RPMI8226 (cell line): Measurements from ENCODE around the gene MTRFR.
A peak's percentile ranks its signal among the peaks of the same experiment; 100 is the strongest.
"Not testable (repeated sequence)": the region's sequence is repeated elsewhere in the genome, so short reads cannot be mapped to it uniquely, and the experiment has no call there.

Source experiments
- DNase-seq: peaks from one replicate; pipeline ENCODE4 v3.0.0-alpha.2; 2015

MTRFR gene

DNA sequence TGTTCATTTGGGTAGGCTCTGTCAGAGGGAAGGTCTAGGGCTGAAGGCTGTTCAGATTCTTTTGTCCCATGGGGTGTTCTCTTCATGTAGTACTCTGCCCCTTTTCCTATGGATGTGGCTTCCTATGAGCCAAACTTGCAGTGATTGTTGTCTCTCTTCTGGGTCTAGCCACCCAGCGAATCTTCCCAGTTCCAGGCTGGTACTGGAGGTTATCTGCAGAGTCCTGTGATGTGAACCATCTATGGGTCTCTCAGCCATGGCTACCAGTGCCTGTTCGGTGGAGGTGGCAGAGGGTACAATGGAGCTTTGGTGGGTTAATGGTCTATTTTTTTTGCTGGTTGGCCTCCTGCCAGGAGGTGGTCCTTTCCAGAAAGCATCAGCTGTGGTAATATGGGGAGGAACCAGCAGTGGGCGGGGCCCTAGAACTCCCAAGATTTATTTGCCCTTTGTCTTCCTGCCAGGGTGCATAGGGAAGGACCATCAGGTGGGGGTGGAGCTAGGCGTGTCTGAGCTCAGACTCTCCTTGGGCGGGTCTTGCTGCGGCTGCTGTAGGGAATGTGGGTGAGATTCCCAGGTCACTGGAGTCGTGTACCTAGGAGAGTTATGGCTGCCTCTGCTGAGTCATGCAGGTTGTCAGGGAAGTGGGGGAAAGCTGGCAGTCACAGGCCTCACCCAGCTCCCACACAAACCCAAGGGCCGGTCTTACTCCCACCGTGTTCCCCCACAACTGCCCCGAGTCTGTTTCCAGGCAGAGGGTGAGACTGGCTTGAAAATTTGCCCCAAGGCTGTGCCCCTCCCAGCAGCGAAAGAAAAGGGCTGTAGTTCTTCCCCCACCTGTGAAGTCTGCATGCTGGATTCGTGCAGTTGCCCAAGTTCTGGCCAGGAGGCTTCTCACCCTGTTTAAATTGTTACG, 17.5 kb downstream of the MTRFR start:
- DNase-seq = no peak

GRCh38 chr12:123251403-123252076, 18.3 kb downstream of the MTRFR start:
- no peak for DNase-seq

- DNase-seq = not testable (repeated sequence)
Observed at GRCh38 chr12:123252365-123252764, 19.1 kb downstream of the MTRFR start.

DNA sequence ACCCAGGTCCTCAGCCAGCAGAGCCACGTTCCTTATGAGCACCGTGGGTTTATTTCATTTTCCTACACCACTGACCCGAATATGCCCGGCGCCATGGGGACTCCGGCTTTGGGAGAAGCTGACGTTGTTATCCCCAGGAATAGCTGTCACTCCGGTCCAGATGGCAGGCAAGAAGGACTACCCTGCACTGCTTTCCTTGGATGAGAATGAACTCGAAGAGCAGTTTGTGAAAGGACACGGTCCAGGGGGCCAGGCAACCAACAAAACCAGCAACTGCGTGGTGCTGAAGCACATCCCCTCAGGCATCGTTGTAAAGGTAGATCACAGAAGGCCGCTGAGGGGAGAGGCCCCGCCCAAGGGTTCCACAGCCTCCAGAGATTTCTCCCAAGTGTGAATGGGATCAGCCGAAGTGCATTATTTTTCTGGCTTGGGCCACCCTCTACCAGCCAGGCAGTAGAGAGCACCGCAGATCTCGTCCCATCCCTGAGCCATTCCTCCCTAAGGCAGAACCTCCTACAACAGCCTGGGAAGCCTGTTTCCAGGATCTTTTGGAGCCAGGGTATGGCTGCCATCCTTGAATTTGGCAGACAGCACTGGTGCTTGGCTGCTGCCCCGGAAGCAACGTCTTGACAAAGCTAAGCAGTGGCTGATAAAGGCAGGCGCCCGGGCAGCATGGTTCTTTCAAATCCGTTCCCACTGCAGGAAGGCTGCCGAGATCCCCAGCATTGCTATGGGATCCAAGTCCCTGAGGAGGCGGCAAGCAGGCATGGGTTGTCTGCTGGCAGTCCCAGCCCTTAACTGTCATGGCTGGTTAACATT, 20.6 kb downstream of the MTRFR start:
- DNase-seq = no peak

GRCh38 chr12:123254853-123255446, 21.7 kb downstream of the MTRFR start:
- DNase-seq = no peak

GRCh38 chr12:123258593-123258992, 25.4 kb downstream of the MTRFR start:
- no peak for DNase-seq

- no peak for DNase-seq
Observed at GRCh38 chr12:123260081-123260480, 26.8 kb downstream of the MTRFR start.

DNA sequence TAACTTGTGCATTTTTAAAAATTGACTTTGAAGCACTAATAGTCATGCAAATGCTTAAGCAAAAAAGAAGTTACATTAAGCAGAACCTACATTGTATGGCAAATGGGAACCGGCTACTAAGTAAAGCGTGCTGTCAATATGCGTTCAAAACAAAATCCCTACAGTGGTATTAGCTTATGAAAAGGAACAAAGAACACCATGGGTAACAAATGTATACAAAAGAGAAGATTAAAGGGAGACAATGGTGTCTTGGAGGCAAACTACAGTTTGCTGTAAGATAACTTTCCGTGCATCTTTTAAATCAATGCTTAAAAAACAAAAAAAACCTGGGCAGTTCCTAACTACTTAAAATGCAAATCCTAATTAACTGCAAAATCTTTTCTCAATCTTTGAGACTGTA, 28.0 kb downstream of the MTRFR start:
- no peak for DNase-seq

- DNase-seq = no peak
Observed at GRCh38 chr12:123263196-123263817, 30.1 kb downstream of the MTRFR start.

DNA sequence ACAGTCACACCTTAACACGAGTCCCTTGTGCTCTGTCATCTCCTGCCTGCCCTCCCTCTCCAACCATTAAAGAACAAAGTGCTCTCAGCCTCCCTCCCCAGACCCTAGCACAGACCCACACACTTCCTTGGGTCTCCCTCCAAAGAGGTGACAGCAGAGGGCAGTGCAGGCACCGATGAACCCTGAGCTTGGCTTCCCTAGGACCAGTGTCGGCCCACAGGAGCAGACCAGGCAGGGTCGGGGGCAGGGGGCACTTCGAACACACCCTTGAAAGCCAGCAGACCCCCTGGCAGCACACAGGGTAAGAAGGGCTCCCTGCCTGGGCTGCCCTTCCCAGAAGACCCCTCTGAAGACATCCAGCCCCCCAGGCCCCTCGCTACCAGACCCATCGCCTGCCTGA, 31.4 kb downstream of the MTRFR start:
- DNase-seq = no peak

GRCh38 chr12:123265851-123266678, 32.8 kb downstream of the MTRFR start:
- no peak for DNase-seq

DNA sequence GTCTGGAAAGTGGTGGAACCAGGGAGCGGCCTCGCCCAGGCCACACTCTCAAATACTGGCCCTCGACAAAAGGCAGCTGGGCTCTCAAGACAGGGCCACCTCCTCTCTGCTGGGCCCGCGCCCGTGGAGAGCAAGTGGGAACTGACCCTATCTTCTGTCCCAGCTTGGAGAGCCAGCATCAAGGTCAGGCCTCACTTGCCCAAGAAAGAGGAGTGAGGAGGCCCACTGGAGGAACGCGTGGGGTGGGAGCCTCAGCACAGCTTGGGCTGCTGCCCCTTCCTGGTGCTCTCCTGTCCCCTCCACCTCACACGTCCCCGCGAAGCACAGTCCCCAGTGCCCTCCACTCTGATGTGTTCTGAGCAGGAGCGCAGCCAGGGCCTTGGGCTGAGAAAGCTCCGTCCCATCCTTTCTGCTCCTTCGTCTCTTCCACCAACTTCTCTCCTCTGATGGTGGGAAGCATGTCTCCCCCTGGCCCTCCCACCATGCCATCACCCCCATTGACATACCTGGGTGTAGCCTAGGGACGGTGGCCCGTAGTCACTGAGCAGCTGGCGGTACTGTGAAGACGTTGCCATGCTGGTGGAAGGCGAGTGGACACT, 33.5 kb downstream of the MTRFR start:
- DNase-seq = no peak

DNA sequence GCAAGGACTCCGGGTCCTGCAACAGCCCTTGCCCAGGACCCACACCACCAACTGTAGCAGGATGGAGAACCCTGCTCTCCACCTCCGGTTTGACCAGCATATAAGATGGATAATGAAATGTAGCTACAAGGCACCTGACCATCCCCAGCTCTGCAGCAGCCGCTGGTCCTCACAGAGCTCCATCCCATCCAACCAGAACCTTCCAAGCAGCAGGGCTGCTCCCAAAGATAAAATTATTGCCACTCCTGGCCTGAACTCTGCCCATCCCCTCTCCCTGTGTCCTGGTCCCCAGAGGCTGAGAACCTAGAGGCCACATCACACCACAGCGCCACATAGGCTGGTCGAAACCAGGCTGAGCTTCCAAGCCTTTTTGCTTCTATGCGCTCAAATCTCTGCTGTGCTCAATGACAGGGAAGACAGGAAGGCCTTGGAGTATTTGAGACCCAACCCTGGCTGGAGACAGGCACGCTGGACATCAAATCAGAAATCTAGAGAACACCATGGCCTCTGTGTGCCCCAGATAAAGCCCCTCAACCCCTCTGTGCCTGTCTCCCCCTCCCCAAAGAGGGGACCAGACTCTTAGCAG, 34.2 kb downstream of the MTRFR start:
- DNase-seq = no peak

- no peak for DNase-seq
Observed at GRCh38 chr12:123267991-123268843, 35.0 kb downstream of the MTRFR start.

DNA sequence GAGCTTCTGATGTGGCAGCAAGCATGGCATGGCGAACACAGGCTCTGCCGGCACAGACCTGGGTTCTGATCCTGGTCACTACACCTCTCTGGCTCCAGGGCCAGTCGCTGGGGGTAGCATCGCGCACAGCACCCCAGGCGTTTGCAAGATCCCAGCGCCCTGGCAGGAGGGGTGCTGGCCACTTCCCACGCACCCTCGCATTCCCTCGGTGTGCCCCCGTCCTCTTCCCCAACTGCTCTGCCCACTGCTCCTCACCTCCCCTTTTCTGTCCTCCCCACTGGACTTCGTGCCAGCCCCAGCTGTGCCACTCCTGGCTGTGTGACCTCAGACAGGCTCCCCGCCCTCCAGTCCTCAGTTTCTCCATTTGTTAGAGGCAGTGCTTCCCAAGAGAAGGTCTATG, 35.6 kb downstream of the MTRFR start:
- DNase-seq = no peak

DNA sequence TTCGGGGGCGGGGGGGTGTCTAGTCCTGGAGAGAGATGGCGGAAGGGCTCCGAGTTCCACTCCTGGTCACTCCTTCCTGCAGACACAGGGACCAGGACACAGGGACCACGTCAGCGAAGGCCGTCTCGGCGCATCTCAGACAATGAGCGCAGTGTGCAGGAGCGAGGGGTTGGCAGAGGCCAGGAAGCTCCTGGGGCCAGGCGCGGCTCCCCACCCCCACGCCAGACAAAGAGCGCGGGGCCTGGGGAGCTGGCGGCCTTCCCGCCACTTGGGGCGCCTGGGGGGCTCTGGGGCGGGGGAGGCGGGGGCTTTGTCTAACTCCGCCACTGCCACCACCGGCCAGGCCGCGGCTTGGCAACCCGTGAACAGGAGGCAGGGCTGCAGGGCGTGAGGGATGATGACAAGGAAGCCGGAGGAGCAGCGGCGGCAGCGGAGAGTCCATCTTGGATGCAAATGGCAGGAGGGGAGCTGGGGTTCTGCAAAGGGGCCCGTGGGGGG, 36.2 kb downstream of the MTRFR start:
- peak; percentile 11 for DNase-seq

GRCh38 chr12:123269896-123270213, 36.6 kb downstream of the MTRFR start:
- DNase-seq = no peak

- DNase-seq = no peak
Observed at GRCh38 chr12:123270214-123271000, 37.2 kb downstream of the MTRFR start.
